Gastroesophageal sphincter (tissue), 4 donors: ENCODE measurements around the gene TNNC1. TPM values are rescaled to one million over a fixed set of nuclear protein-coding genes. Genes with fewer than 3 reads are reported as not detected.

ENCODE experiments used
- ATAC-seq: fragments of 150-250 bp; one replicate; pipeline ENCODE4 v1.9.1; 2016; ENCODE audit warnings: mild to moderate bottlenecking, moderate library complexity
- H3K27ac ChIP-seq, 4 donors: fragments of 200-600 bp; sonication (generic) in 3 of 4; 1 replicate in 3 of 4; 2 replicates in 1 of 4; pipeline ENCODE4 v1.5.1; 2016 to 2019
- H3K27me3 ChIP-seq: fragments of 200-600 bp; sonication (generic); one replicate; pipeline ENCODE4 v1.5.1; 2019
- H3K36me3 ChIP-seq, 2 donors: fragments of 200-600 bp; sonication (generic); one replicate each; pipeline ENCODE4 v1.5.1; 2019; ENCODE audit warnings: control low read depth in 1 of 2
- H3K4me1 ChIP-seq, 3 donors: fragments of 200-600 bp; sonication (generic); 1 replicate in 2 of 3; 2 replicates in 1 of 3; pipeline ENCODE4 v1.5.1; 2016 to 2019; ENCODE audit warnings: control low read depth in 2 of 3
- H3K4me3 ChIP-seq, 2 donors: fragments of 200-600 bp; sonication (generic); one replicate each; pipeline ENCODE4 v1.5.1; 2019; ENCODE audit warnings: mild to moderate bottlenecking in 1 of 2, moderate library complexity in 1 of 2
- H3K9me3 ChIP-seq, 3 donors: fragments of 200-600 bp; sonication (generic); one replicate each; pipeline ENCODE4 v1.5.1; 2017 to 2019; ENCODE audit warnings: control low read depth in 2 of 3
- CTCF ChIP-seq, 4 experiments: fragments of 200-600 bp in 2 of 4; fragments of 450-650 bp in 2 of 4; sonication (generic) in 1 of 4; IDR thresholded peaks; one replicate each; pipeline ENCODE4 v1.5.1; 2017 to 2019; ENCODE audit warnings: antibody characterized with exemption in 4 of 4, mild to moderate bottlenecking in 2 of 4, moderate library complexity in 2 of 4
- EP300 ChIP-seq: sonication (generic); formaldehyde crosslinking; IDR thresholded peaks from one replicate; pipeline ENCODE4 v1.6.1; 2017; ENCODE audit warnings: antibody characterized with exemption, mild to moderate bottlenecking
- POLR2A ChIP-seq, 2 donors: fragments of 450-650 bp; IDR thresholded peaks; one replicate each; pipeline ENCODE4 v1.6.1; 2017; ENCODE audit warnings: antibody characterized with exemption in 2 of 2, mild to moderate bottlenecking in 2 of 2, moderate library complexity in 1 of 2
- POLR2AphosphoS5 ChIP-seq: sonication (generic); formaldehyde crosslinking; IDR thresholded peaks from one replicate; pipeline ENCODE4 v1.6.1; 2017; ENCODE audit warnings: antibody characterized with exemption
- WGBS, 2 donors: methylation state at CpG; one replicate each; pipeline ENCODE4 v1.1.5; 2018; ENCODE audit warnings: low coverage in 1 of 2; 5-methylcytosine and 5-hydroxymethylcytosine counted together
- total RNA-seq, 4 donors: library from RNA; depleted of rRNA; stranded (reverse); fragments of >200 nt; gene quantifications; one replicate each; pipeline ENCODE4 v1.1.0, GENCODE V29; 2016

TNNC1 gene
- total RNA-seq, 4 donors from 2014 or later = 1.9 to 4.6 (median 2.4) TPM; not detected in 1

GRCh38 chr3:52443268-52443610, 10.6 kb downstream of the TNNC1 start:
- Histone ChIP-seq H3K4me1 (peaks cover 0 to 18% (median 0%) of the 10 kb centered on the region in 3 donors), H3K4me3 (peak overlapping the region in 1 of 2 donors; percentile 37), H3K27me3 (no peaks in the 10 kb centered on the region), H3K9me3 (no peaks in the 10 kb centered on the region), H3K27ac (no peak overlapping the region), H3K36me3 (no peaks in the 10 kb centered on the region)
- TF ChIP-seq EP300 (no peak), CTCF (IDR thresholded peaks at IDR 0.05) (no peak), POLR2AphosphoS5 (no peak), POLR2A (IDR thresholded peaks at IDR 0.05) (no peak)
- no peak for ATAC-seq
- WGBS, 2 donors = 100% methylated on average over 1 of the region's 8 CpGs; no CpG with 5 or more reads in 1 of the 2 donors

GRCh38 chr3:52442409-52443267, 11.2 kb downstream of the TNNC1 start:
- Histone ChIP-seq H3K9me3 (no peaks in the 10 kb centered on the region), H3K4me3 (peak overlapping the region in 1 of 2 donors; percentile 37)
- no CpG with 5 or more reads among the region's 16 CpGs for WGBS, 2 donors

GRCh38 chr3:52441772-52442332, 12.0 kb downstream of the TNNC1 start:
- H3K4me1 ChIP-seq = peaks cover 0 to 15% (median 0%) of the 10 kb centered on the region in 3 donors
- no peaks in the 10 kb centered on the region for H3K9me3 ChIP-seq
- H3K4me3 ChIP-seq = peak overlapping the region in 1 of 2 donors; percentile 37
- TF ChIP-seq POLR2A (IDR thresholded peaks at IDR 0.05) = no peak
- no peak for TF ChIP-seq EP300
- no peak for TF ChIP-seq POLR2AphosphoS5
- no peak for TF ChIP-seq CTCF (IDR thresholded peaks at IDR 0.05)
- no peaks in the 10 kb centered on the region for H3K36me3 ChIP-seq
- peak overlapping the region in 1 of 4 donors; percentile 9 for H3K27ac ChIP-seq
- no peak for ATAC-seq
- H3K27me3 ChIP-seq = no peaks in the 10 kb centered on the region
- WGBS, 2 donors = no CpG with 5 or more reads among the region's 18 CpGs

More at GRCh38 chr3:52442409-52443267, 11.2 kb downstream of the TNNC1 start:
- no peaks in the 10 kb centered on the region for H3K36me3 ChIP-seq
- no peaks in the 10 kb centered on the region for H3K27me3 ChIP-seq
- no peak overlapping the region for H3K27ac ChIP-seq
- H3K4me1 ChIP-seq = peaks cover 0 to 18% (median 0%) of the 10 kb centered on the region in 3 donors
- no peak for ATAC-seq
- TF ChIP-seq POLR2A (IDR thresholded peaks at IDR 0.05) (no peak), POLR2AphosphoS5 (no peak), CTCF (IDR thresholded peaks at IDR 0.05) (no peak), EP300 (no peak)

GRCh38 chr3:52441091-52441771, 12.6 kb downstream of the TNNC1 start:
- no peak for TF ChIP-seq CTCF (IDR thresholded peaks at IDR 0.05)
- TF ChIP-seq POLR2AphosphoS5 = no peak
- no peak for TF ChIP-seq POLR2A (IDR thresholded peaks at IDR 0.05)
- no peak for TF ChIP-seq EP300
- Histone ChIP-seq H3K36me3 (no peaks in the 10 kb centered on the region), H3K4me3 (no peak overlapping the region), H3K27ac (peak overlapping the region in 1 of 4 donors; percentile 9), H3K9me3 (no peaks in the 10 kb centered on the region), H3K4me1 (peaks cover 0 to 11% (median 0%) of the 10 kb centered on the region in 3 donors), H3K27me3 (no peaks in the 10 kb centered on the region)
- no peak for ATAC-seq
- 70% methylated on average over 4 of the region's 23 CpGs; no CpG with 5 or more reads in 1 of the 2 donors for WGBS, 2 donors
